Neuronal stem cell (in vitro differentiated cells): ENCODE data around the gene STRIP2. TPM values are rescaled to one million over a fixed set of nuclear protein-coding genes. Genes with fewer than 3 reads are reported as not detected.

ENCODE experiments used
- DNase-seq: peaks from one replicate; pipeline ENCODE4 v3.0.0-alpha.2; 2013; ENCODE audit warnings: low spot score
- H2AFZ ChIP-seq: one replicate; pipeline ENCODE4 v1.6.1; 2013; ENCODE audit warnings: mild to moderate bottlenecking, low read length, inconsistent platforms
- H2AK5ac ChIP-seq: 2 replicates; pipeline ENCODE4 v1.6.1; 2013; ENCODE audit warnings: low read depth, mild to moderate bottlenecking, inconsistent platforms, low read length, moderate library complexity, mixed read lengths
- H2BK120ac ChIP-seq: 2 replicates; pipeline ENCODE4 v1.6.1; 2013; ENCODE audit warnings: low read depth, mild to moderate bottlenecking, inconsistent platforms, low read length, moderate library complexity, mixed read lengths
- H2BK12ac ChIP-seq: one replicate; pipeline ENCODE4 v1.6.1; 2013; ENCODE audit warnings: low read length, inconsistent platforms
- H2BK15ac ChIP-seq: 2 replicates; pipeline ENCODE4 v1.6.1; 2013; ENCODE audit warnings: mild to moderate bottlenecking, low read length, inconsistent platforms, mixed read lengths
- H2BK5ac ChIP-seq: one replicate; pipeline ENCODE4 v1.6.1; 2013; ENCODE audit warnings: inconsistent platforms, mild to moderate bottlenecking, low read length, moderate library complexity
- H3K14ac ChIP-seq: one replicate; pipeline ENCODE4 v1.6.1; 2013; ENCODE audit warnings: low read length, inconsistent platforms
- H3K18ac ChIP-seq: 2 replicates; pipeline ENCODE4 v1.6.1; 2013; ENCODE audit warnings: low read length, inconsistent platforms
- H3K23ac ChIP-seq: 2 replicates; pipeline ENCODE4 v1.6.1; 2013; ENCODE audit warnings: low read depth, mild to moderate bottlenecking, mixed read lengths, low read length, inconsistent platforms; ENCODE audit not compliant: poor library complexity
- H3K27ac ChIP-seq: replicated peaks from 3 replicates; pipeline ENCODE4 v1.5.1; 2013; ENCODE audit warnings: low read length, inconsistent platforms
- H3K27me3 ChIP-seq, 3 experiments: 2 replicates each; pipeline ENCODE4 v1.6.1; 2013; ENCODE audit warnings: low read length in 3 of 3, mild to moderate bottlenecking in 2 of 3, inconsistent platforms in 1 of 3, low read depth in 1 of 3, mixed read lengths in 1 of 3, moderate library complexity in 1 of 3; ENCODE audit not compliant: control insufficient read depth in 3 of 3, insufficient read depth in 3 of 3
- H3K36me3 ChIP-seq, 2 donors: replicated peaks in 1 of 2; 2 replicates each; pipeline ENCODE4 v1.6.1; 2013; ENCODE audit warnings: low read length in 2 of 2; ENCODE audit not compliant: control insufficient read depth in 2 of 2, insufficient read depth in 2 of 2
- H3K4ac ChIP-seq: 2 replicates; pipeline ENCODE4 v1.6.1; 2013; ENCODE audit warnings: inconsistent platforms, mild to moderate bottlenecking, low read length, moderate library complexity
- H3K4me1 ChIP-seq, 2 donors: 1 replicate in 1 of 2; 2 replicates in 1 of 2; pipeline ENCODE4 v1.6.1; 2013; ENCODE audit warnings: low read length in 2 of 2, low read depth in 1 of 2; ENCODE audit not compliant: control insufficient read depth in 2 of 2, insufficient read depth in 1 of 2
- H3K4me2 ChIP-seq: one replicate; pipeline ENCODE4 v1.6.1; 2013; ENCODE audit warnings: mild to moderate bottlenecking, low read length, inconsistent platforms; ENCODE audit not compliant: insufficient read depth, poor library complexity, severe bottlenecking
- H3K4me3 ChIP-seq, 2 donors: 2 replicates each; pipeline ENCODE4 v1.5.1; 2013; ENCODE audit warnings: low read length in 2 of 2, mild to moderate bottlenecking in 2 of 2, inconsistent platforms in 1 of 2, moderate library complexity in 1 of 2
- H3K79me1 ChIP-seq: one replicate; pipeline ENCODE4 v1.6.1; 2013; ENCODE audit warnings: low read depth, mild to moderate bottlenecking, inconsistent platforms, low read length, moderate library complexity
- H3K9ac ChIP-seq: one replicate; pipeline ENCODE4 v1.6.1; 2013; ENCODE audit warnings: mild to moderate bottlenecking, low read depth, low read length, inconsistent platforms; ENCODE audit not compliant: poor library complexity
- H3K9me3 ChIP-seq, 2 donors: replicated peaks in 1 of 2; 2 replicates each; pipeline versions ENCODE3 to v1.6.1; 2013; ENCODE audit warnings: low read length in 2 of 2, mild to moderate bottlenecking in 2 of 2, inconsistent platforms in 1 of 2, low read depth in 1 of 2, mixed read lengths in 1 of 2, moderate library complexity in 1 of 2; ENCODE audit not compliant: control insufficient read depth in 2 of 2, insufficient read depth in 1 of 2
- H4K8ac ChIP-seq: one replicate; pipeline ENCODE4 v1.6.1; 2013; ENCODE audit warnings: low read depth, mild to moderate bottlenecking, inconsistent platforms, low read length, moderate library complexity
- H4K91ac ChIP-seq: one replicate; pipeline ENCODE4 v1.6.1; 2013; ENCODE audit warnings: low read length, low read depth, mild to moderate bottlenecking, inconsistent platforms; ENCODE audit not compliant: poor library complexity
- WGBS, 2 donors: extraction: QIAGEN DNeasy Blood & Tissue Kit; methylation state at CpG; one replicate each; pipeline ENCODE4 v1.1.7; 2013; ENCODE audit warnings: missing lambda C conversion rate in 2 of 2, mixed read lengths in 1 of 2; ENCODE audit not compliant: insufficient read length in 2 of 2, insufficient replicate concordance in 1 of 2; ENCODE audit errors: extremely low coverage in 2 of 2; 5-methylcytosine and 5-hydroxymethylcytosine counted together
- small RNA-seq: library from polyadenylated mRNA; stranded (forward); fragments of <200 nt; extraction: miRNeasy Mini kit (QIAGEN cat#:217004); gene quantifications from one replicate; pipeline ENCODE3, GENCODE V24; 2013; ENCODE audit not compliant: insufficient read depth

The STRIP2 gene

DNA sequence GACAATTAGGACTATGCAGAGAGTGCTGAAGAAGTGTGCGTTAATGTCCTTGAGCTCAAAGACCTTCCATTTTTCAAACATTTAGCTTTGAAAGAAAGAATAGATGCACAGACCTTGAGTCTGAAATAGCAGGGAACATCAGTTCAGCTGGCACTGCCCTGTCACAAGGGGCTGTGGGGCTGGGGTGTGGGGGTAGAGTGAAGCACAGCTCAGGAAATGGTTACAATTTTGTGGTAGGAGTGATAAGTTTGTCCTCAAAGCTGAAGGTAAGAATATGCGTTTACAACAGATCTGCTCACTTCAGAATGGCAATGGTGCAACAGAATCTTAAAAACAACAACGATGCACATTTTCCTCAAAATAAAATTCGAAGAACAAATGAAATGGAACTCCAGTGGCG lies 101.7 kb downstream of the STRIP2 start:
- H2AFZ ChIP-seq, result no peak overlapping the region
- H4K91ac ChIP-seq, result no peak overlapping the region
- no peak overlapping the region for H2BK5ac ChIP-seq
- no peak overlapping the region for H2BK15ac ChIP-seq
- H3K14ac ChIP-seq, result no peak overlapping the region
- no peak overlapping the region for H2BK12ac ChIP-seq
- no peak overlapping the region for H3K4ac ChIP-seq
- no peak overlapping the region for H3K18ac ChIP-seq
- peaks cover 0 to 2% of the 10 kb centered on the region in 2 donors for H3K9me3 ChIP-seq
- no CpG with 5 or more reads among the region's 5 CpGs for WGBS, 2 donors
- no peak overlapping the region for H3K27ac ChIP-seq
- H3K23ac ChIP-seq, result no peak overlapping the region
- peaks cover 0 to 3% (median 0%) of the 10 kb centered on the region in 3 experiments for H3K27me3 ChIP-seq
- DNase-seq, result no peak
- no peak overlapping the region for H3K9ac ChIP-seq
- no peak overlapping the region for H2BK120ac ChIP-seq
- H3K36me3 ChIP-seq, result no peaks in the 10 kb centered on the region
- no peak overlapping the region for H4K8ac ChIP-seq
- peaks cover 3% of the 10 kb centered on the region for H3K79me1 ChIP-seq
- H3K4me1 ChIP-seq, result peaks cover 8 to 9% of the 10 kb centered on the region in 2 donors
- no peak overlapping the region for H3K4me3 ChIP-seq
- no peak overlapping the region for H2AK5ac ChIP-seq
- no peak overlapping the region for H3K4me2 ChIP-seq

DNA sequence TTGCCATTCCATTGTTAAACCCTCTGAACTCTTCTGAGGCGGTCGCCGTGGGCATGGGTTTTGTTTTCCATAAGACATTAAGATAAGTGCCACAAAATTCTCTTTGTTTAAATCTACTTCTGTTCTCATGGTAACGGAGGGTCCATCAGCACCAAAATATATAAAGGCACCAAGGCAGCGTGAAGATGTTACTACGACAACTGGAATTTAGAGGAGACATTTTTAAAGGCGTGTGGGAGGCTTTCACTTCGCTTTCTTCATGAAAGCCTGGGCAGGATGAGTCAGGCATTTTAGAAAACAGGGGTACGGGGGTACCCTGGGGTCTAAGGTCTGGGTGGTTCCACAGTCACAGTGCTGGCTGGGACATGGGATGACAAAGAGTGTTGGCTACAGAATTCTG lies 102.1 kb downstream of the STRIP2 start:
- H3K23ac ChIP-seq, result no peak overlapping the region
- H2BK15ac ChIP-seq, result no peak overlapping the region
- H3K27me3 ChIP-seq, result peaks cover 0 to 3% (median 0%) of the 10 kb centered on the region in 3 experiments
- no peak overlapping the region for H4K91ac ChIP-seq
- no peak overlapping the region for H3K9ac ChIP-seq
- no peak for DNase-seq
- peaks cover 0 to 2% of the 10 kb centered on the region in 2 donors for H3K9me3 ChIP-seq
- H3K4me3 ChIP-seq, result no peak overlapping the region
- peak overlapping the region; percentile 34 for H2AFZ ChIP-seq
- no CpG with 5 or more reads among the region's 9 CpGs for WGBS, 2 donors
- no peak overlapping the region for H3K18ac ChIP-seq
- no peak overlapping the region for H2AK5ac ChIP-seq
- no peak overlapping the region for H2BK12ac ChIP-seq
- H2BK120ac ChIP-seq, result no peak overlapping the region
- no peak overlapping the region for H3K4me2 ChIP-seq
- no peak overlapping the region for H3K4ac ChIP-seq
- peaks cover 8 to 9% of the 10 kb centered on the region in 2 donors for H3K4me1 ChIP-seq
- no peaks in the 10 kb centered on the region for H3K36me3 ChIP-seq
- H4K8ac ChIP-seq, result no peak overlapping the region
- no peak overlapping the region for H2BK5ac ChIP-seq
- H3K27ac ChIP-seq, result no peak overlapping the region
- H3K14ac ChIP-seq, result no peak overlapping the region
- peaks cover 3% of the 10 kb centered on the region for H3K79me1 ChIP-seq

Small RNA genes lying within 50 kb of the gene (small RNA-seq; reads per million reads assigned to genes)
- gene AC009244.1 (not detected), gene RNU1-72P (not detected), gene SNRPGP3 (not detected)
